Endothelial cell (in vitro differentiated cells): ENCODE results near the gene CCDC117. TPM values are rescaled to one million over a fixed set of nuclear protein-coding genes. Genes with fewer than 3 reads are reported as not detected.
"Not testable (repeated sequence)": the region's sequence is repeated elsewhere in the genome, so short reads cannot be mapped to it uniquely, and the experiment has no call there.

ENCODE experiments used
- DNase-seq: peaks from one replicate; pipeline ENCODE4 v3.0.0; 2021; ENCODE audit warnings: low spot score
- H3K27ac Mint-ChIP-seq: one replicate; pipeline ENCODE4 v1.8.0; 2021; ENCODE audit warnings: mixed read lengths, inconsistent platforms; ENCODE audit not compliant: unreplicated experiment
- H3K27me3 Mint-ChIP-seq: one replicate; pipeline ENCODE4 v1.8.0; 2021; ENCODE audit warnings: mild to moderate bottlenecking, moderate library complexity, mixed read lengths, inconsistent platforms; ENCODE audit not compliant: unreplicated experiment
- H3K36me3 Mint-ChIP-seq: one replicate; pipeline ENCODE4 v1.8.0; 2021; ENCODE audit warnings: mild to moderate bottlenecking, low read depth, mixed read lengths, inconsistent platforms; ENCODE audit not compliant: unreplicated experiment
- H3K4me1 Mint-ChIP-seq: one replicate; pipeline ENCODE4 v1.8.0; 2021; ENCODE audit warnings: mild to moderate bottlenecking, mixed read lengths, inconsistent platforms; ENCODE audit not compliant: unreplicated experiment
- H3K4me3 Mint-ChIP-seq: one replicate; pipeline ENCODE4 v1.8.0; 2021; ENCODE audit warnings: mild to moderate bottlenecking, mixed read lengths, inconsistent platforms; ENCODE audit not compliant: unreplicated experiment
- H3K9me3 Mint-ChIP-seq: one replicate; pipeline ENCODE4 v1.8.0; 2021; ENCODE audit warnings: mixed read lengths, inconsistent platforms; ENCODE audit not compliant: unreplicated experiment
- total RNA-seq: library from RNA; stranded (reverse); fragmentation: NEBNext Ultra II Directional; extraction: Animal tissue kit (Norgen Biotek cat#: 25700); gene quantifications from one replicate; pipeline ENCODE4 v1.2.1, GENCODE V29; 2021; ENCODE audit not compliant: unreplicated experiment
- TF ChIP-seq, protein P1 (sequence below): fragments of 200-600 bp; sonication (generic); IDR thresholded peaks from one replicate; pipeline ENCODE4 v1.5.0; 2021; ENCODE audit warnings: antibody characterized with exemption; ENCODE audit not compliant: unreplicated experiment

CCDC117 gene
- total RNA-seq, 1 donor from 2014 or later = 21.9 TPM

DNA sequence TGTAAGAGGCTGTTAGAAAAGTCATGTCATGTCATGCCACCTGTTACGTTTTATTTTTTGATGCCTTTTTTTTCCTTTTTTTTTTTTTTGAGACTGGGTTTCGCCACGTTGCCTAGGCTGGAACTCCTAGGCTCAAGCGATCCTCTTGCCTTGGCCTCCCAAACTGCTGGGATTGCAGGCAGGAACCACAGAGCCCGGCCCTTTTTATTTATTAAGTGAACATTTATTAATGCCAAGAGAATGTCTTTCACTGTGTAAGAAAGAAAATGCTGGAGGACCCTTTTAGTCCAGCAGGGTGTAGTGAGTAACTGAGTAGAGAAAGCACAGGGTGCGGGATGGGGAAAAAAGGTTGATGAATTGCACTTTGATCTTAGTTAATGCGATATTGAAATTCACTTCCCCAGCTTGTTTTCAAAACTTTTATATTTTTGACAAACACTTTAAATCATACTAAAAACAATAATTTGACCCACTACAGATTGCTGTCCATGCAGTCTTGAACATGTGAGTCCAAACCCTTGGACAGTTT is 30.2 kb downstream of the CCDC117 start:
- peaks cover 6% of the 10 kb centered on the region for H3K27me3 Mint-ChIP-seq

DNA sequence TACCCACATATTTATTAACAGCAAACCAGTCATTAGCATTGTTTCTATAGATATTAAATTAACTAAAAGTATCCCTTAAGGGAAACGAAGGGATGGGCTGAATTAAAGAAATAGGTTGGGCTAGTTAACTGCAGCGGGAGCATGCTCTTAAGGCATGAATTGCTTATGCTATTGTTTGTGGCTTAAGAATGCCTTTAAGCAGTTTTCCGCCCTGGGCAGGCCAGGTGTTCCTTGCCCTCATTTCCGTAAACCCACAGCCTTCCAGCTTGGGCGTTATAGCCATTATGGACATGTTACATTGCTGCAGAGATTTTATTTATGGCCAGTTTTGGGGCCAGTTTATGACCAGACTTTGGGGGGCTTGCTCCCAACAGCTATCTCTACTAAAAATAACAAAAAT is 32.9 kb downstream of the CCDC117 start:
- H3K36me3 Mint-ChIP-seq, H3K27me3 Mint-ChIP-seq, H3K9me3 Mint-ChIP-seq, H3K4me3 Mint-ChIP-seq, DNase-seq, H3K27ac Mint-ChIP-seq: not testable (repeated sequence)
- H3K4me1 Mint-ChIP-seq = peaks cover 31% of the 10 kb centered on the region

More for the DNA sequence above, 30.2 kb downstream of the CCDC117 start:
- Mint-ChIP-seq H3K27ac (no peak overlapping the region), H3K4me3 (no peak overlapping the region), H3K9me3 (no peaks in the 10 kb centered on the region), H3K36me3 (peaks cover 8% of the 10 kb centered on the region), H3K4me1 (peaks cover 33% of the 10 kb centered on the region)
- no peak for DNase-seq
- TF ChIP-seq, protein P1, sequence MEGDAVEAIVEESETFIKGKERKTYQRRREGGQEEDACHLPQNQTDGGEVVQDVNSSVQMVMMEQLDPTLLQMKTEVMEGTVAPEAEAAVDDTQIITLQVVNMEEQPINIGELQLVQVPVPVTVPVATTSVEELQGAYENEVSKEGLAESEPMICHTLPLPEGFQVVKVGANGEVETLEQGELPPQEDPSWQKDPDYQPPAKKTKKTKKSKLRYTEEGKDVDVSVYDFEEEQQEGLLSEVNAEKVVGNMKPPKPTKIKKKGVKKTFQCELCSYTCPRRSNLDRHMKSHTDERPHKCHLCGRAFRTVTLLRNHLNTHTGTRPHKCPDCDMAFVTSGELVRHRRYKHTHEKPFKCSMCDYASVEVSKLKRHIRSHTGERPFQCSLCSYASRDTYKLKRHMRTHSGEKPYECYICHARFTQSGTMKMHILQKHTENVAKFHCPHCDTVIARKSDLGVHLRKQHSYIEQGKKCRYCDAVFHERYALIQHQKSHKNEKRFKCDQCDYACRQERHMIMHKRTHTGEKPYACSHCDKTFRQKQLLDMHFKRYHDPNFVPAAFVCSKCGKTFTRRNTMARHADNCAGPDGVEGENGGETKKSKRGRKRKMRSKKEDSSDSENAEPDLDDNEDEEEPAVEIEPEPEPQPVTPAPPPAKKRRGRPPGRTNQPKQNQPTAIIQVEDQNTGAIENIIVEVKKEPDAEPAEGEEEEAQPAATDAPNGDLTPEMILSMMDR = no peak

DNA sequence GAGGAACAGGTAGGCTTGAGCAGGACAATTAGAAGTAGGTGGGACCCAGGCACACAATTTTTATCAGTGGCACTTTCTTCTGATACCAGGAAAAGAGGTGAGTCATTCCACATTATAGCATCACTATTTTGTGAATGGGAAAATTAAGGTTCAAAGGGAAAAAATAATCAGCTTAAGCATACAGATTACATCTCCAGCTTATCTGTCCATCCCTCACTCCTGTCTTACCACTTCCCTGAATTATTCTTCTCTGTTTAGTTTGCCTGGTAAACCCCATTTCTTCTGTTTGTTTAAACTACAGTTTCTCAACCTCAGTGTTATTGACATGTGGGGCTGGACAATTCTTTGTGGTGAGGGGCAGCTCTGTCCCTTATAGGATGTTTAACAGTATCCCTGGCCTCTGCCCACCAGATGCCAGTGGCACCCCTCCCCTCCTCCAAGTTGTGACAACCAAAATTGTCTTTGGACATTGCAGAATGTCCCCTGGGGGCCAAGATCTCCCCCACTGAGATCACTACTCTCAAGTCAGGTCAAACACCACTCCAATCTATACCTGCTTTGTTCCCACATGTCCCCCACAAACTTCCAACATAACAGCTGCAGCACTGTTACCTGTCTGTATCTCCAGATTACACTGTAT is 36.3 kb downstream of the CCDC117 start:
- no peaks in the 10 kb centered on the region for H3K27me3 Mint-ChIP-seq
- H3K36me3 Mint-ChIP-seq = no peaks in the 10 kb centered on the region
- TF ChIP-seq, protein P1 = no peak
- no peaks in the 10 kb centered on the region for H3K9me3 Mint-ChIP-seq
- no peak overlapping the region for H3K4me3 Mint-ChIP-seq
- no peak overlapping the region for H3K27ac Mint-ChIP-seq
- DNase-seq = no peak
- H3K4me1 Mint-ChIP-seq = peaks cover 21% of the 10 kb centered on the region

DNA sequence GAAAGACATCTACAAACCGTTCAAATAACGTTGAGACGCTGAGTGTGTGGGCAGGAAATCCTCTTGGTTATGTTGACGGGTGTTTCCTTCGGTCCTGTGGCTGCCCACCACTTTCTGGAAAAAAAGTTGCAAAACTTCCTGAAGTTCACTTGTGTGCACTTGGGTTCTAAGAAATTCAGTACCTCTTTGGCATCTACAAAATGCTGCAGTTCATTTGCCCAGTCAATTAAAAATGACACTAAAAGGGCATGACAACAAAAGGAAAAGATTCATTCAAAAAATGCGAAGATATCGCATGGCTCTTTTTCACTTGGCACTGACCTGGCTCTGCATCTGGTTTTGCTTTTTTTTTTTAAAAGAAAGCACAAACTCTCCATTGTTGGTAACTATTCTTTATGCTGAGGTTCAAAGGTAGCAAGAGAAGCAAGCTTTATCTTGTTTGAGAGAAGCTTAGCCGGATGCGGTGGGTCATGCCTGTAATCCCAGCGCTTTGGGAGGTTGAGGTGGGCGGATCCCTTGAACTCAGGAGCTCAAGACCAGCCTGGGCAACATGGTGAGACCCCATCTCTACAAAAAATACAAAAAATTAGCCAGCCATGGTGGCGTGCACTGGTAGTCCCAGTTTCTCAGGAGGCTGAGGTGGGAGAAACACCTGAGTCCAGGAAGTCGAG is 38.5 kb downstream of the CCDC117 start:
- no peaks in the 10 kb centered on the region for H3K9me3 Mint-ChIP-seq
- no peak for DNase-seq

DNA sequence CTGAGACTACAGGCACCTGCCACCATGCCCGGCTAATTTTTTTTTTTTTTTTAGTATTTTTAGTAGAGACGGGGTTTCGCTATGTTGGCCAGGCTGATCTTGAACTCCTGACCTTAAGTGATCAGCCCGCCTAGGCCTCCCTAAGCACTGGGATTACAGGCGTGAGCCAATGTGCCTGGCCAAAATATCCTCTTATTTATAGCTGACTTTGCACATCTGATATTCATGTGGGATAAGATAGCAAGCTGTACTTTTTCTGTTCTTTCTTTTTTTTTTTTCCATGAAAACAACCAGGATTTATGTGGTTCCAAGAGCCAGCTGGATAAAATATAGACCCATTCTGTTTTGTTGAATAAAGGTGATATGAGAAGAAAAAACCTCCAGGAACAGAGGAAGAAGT is 40.0 kb downstream of the CCDC117 start:
- H3K9me3 Mint-ChIP-seq = no peaks in the 10 kb centered on the region

More for the DNA sequence above, 38.5 kb downstream of the CCDC117 start:
- H3K4me1 Mint-ChIP-seq = peaks cover 30% of the 10 kb centered on the region
- peak overlapping the region; percentile 77 for H3K27ac Mint-ChIP-seq
- no peaks in the 10 kb centered on the region for H3K27me3 Mint-ChIP-seq
- no peak overlapping the region for H3K4me3 Mint-ChIP-seq
- TF ChIP-seq, protein P1 = no peak
- H3K36me3 Mint-ChIP-seq = no peaks in the 10 kb centered on the region

More for the DNA sequence above, 40.0 kb downstream of the CCDC117 start:
- DNase-seq = no peak
- H3K4me1 Mint-ChIP-seq = peaks cover 30% of the 10 kb centered on the region
- no peak overlapping the region for H3K27ac Mint-ChIP-seq
- no peaks in the 10 kb centered on the region for H3K27me3 Mint-ChIP-seq
- TF ChIP-seq, protein P1 = no peak
- no peaks in the 10 kb centered on the region for H3K36me3 Mint-ChIP-seq
- no peak overlapping the region for H3K4me3 Mint-ChIP-seq
